ENCODE measurements around the gene IST1. TPM values are rescaled to one million over a fixed set of nuclear protein-coding genes. Genes with fewer than 3 reads are reported as not detected.
A peak's percentile ranks its signal among the peaks of the same experiment; 100 is the strongest.

IST1 gene
- total and polyA plus RNA-seq, 10 of the 15 experiments (the other 5 are each of a cell fraction or from before 2014, with no cell fraction given), result 97.3 to 293 (median 138) TPM

DNA sequence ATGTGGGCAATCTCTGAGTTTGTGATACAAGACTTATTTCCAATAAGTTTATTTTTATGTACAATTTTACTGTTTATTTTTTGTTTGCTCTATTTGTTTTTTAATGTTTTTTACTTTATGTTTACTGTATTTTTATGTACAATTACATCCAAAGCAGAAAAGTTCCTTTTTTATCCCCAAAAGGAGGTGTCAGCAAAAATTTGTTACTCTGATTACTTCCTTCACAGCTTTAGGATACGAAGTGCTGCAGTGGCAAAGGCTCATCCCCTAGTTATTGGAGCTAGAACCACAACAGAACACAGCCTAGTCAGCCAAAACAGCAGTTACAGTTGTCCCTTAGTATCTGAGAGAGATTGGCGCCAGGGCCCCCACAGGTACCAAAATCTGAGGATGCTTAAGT, 35.7 kb downstream of the IST1 start:
- Histone ChIP-seq H3K9ac (ENCODE audit: control insufficient read depth, insufficient read depth, low read length) (no peak overlapping the region), H3K4me2 (ENCODE audit: control insufficient read depth, insufficient read depth) (no peak overlapping the region), H3K4me3 (no peak overlapping the region), H3K79me2 (ENCODE audit: control insufficient read depth, insufficient read depth, low read length) (no peaks in the 10 kb centered on the region; the same call in 1 of the 2 replicates), H3K4me1 (ENCODE audit: control insufficient read depth, insufficient read depth, low read length) (no peaks in the 10 kb centered on the region), H3K27ac (ENCODE audit: control insufficient read depth, insufficient read depth) (no peak overlapping the region), H3K9me3 (replicated peaks; ENCODE audit: control insufficient read depth, insufficient read depth, low read length) (no peaks in the 10 kb centered on the region), H4K20me1 (ENCODE audit: control insufficient read depth, insufficient read depth) (no peaks in the 10 kb centered on the region; the same call in 1 of the 2 replicates), H3K36me3 (ENCODE audit: control insufficient read depth in 2 of 2, insufficient read depth in 2 of 2, low read length in 1 of 2) (peaks cover 11 to 42% of the 10 kb centered on the region in 2 experiments), H2AFZ (ENCODE audit: control insufficient read depth, low read depth, low read length) (no peak overlapping the region), H3K27me3 (replicated peaks in 1 of 2; ENCODE audit: control insufficient read depth in 2 of 2, insufficient read depth in 2 of 2, low read length in 1 of 2) (no peaks in the 10 kb centered on the region)
- no TSS peak for BruUV-seq (replicated peaks)
- intact Hi-C loops (cut with micrococcal nuclease; ENCODE audit: unreplicated experiment), result no loop called here
- FAIRE-seq, result no peak
- RAD21 ChIA-PET (ENCODE audit: unreplicated experiment), result interaction anchor here (0.6 kb wide), 1 partner anchor 31 kb away, joined by 3 read pairs; no protein-coding TSS in a partner anchor
- CTCF ChIA-PET, result interaction anchor here (0.8 to 2.7 kb wide), 2 partner anchors 19 to 31 kb away, joined by 4 to 19 read pairs; no protein-coding TSS in a partner anchor
- in situ Hi-C loops (cut with MboI), result no loop called here
- no peak for TF ChIP-seq STAT1 (conservative IDR thresholded peaks at IDR 0.05)
- no peak for TF ChIP-seq TARDBP (IDR thresholded peaks at IDR 0.05; ENCODE audit: borderline replicate concordance)
- TF ChIP-seq ZBED1 (IDR thresholded peaks at IDR 0.05; ENCODE audit: borderline replicate concordance), result no peak
- 50% methylated on average over 2 of the region's 2 CpGs for WGBS (ENCODE audit: insufficient coverage, insufficient replicate concordance, low lambda C conversion rate, missing lambda C conversion rate)
- no peak for DNase-seq (ENCODE audit: low read depth, low spot score)
- POLR2A ChIA-PET, result interaction anchor here (0.6 to 0.7 kb wide), 3 partner anchors 28 to 251 kb away, joined by 3 to 4 read pairs (median 4); no protein-coding TSS in a partner anchor
- no peak for ATAC-seq
- SMC1A ChIA-PET (ENCODE audit: uncharacterized antibody, unreplicated experiment), result interaction anchor here (1.1 kb wide), 1 partner anchor 30 kb away, joined by 3 read pairs; no protein-coding TSS in a partner anchor

DNA sequence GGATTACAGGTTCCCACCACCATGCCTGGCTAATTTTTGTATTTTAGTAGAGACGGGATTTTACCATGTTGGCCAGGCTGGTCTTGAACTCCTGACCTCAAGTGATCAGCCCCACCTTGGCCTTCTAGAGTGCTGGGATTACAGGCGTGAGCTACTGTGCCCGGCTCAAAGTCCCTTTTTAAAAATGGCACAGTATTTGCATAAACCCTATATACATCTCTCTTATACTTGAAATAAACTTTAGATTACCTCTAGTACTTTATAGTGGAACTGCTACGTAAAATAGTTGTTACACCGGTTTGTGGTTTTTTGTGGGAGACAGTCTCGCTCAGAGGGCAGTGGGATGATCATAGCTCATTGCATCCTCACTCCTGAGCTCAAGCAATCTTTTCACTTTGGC, 36.3 kb downstream of the IST1 start:
- no peak for TF ChIP-seq SIN3A (IDR thresholded peaks at IDR 0.05; ENCODE audit: low read depth, low read length)
- TF ChIP-seq IKZF1 (conservative IDR thresholded peaks at IDR 0.05), result no peak
- 0 out of 2 replicates have a peak, but pooled peaks have one; percentile 31 for TF ChIP-seq RUNX3 (IDR thresholded peaks at IDR 0.05; ENCODE audit: low read length)
- H3K79me2 ChIP-seq (ENCODE audit: control insufficient read depth, insufficient read depth, low read length), result no peaks in the 10 kb centered on the region; the same call in 1 of the 2 replicates
- BruUV-seq (replicated peaks), result no TSS peak
- H3K4me2 ChIP-seq (ENCODE audit: control insufficient read depth, insufficient read depth), result no peak overlapping the region
- H2AFZ ChIP-seq (ENCODE audit: control insufficient read depth, low read depth, low read length), result no peak overlapping the region
- in situ Hi-C loops (cut with MboI), result no loop called here
- ATAC-seq, result peak; percentile 15; the same call in 1 of the 3 replicates
- SMC1A ChIA-PET (ENCODE audit: uncharacterized antibody, unreplicated experiment), result interaction anchor here (1.1 kb wide), 1 partner anchor 30 kb away, joined by 3 read pairs; no protein-coding TSS in a partner anchor
- intact Hi-C loops (cut with micrococcal nuclease; ENCODE audit: unreplicated experiment), result no loop called here
- no peaks in the 10 kb centered on the region for H3K4me1 ChIP-seq (ENCODE audit: control insufficient read depth, insufficient read depth, low read length)
- H3K27me3 ChIP-seq (replicated peaks in 1 of 2; ENCODE audit: control insufficient read depth in 2 of 2, insufficient read depth in 2 of 2, low read length in 1 of 2), result no peaks in the 10 kb centered on the region
- no peaks in the 10 kb centered on the region for H3K9me3 ChIP-seq (replicated peaks; ENCODE audit: control insufficient read depth, insufficient read depth, low read length)
- WGBS (ENCODE audit: insufficient coverage, insufficient replicate concordance, low lambda C conversion rate, missing lambda C conversion rate), result 81% methylated on average over 6 of the region's 6 CpGs
- POLR2A ChIA-PET, result no interaction called here
- H3K9ac ChIP-seq (ENCODE audit: control insufficient read depth, insufficient read depth, low read length), result no peak overlapping the region
- no peak overlapping the region for H3K4me3 ChIP-seq
- RAD21 ChIA-PET (ENCODE audit: unreplicated experiment), result interaction anchor here (0.6 kb wide), 1 partner anchor 30 kb away, joined by 3 read pairs; no protein-coding TSS in a partner anchor
- CTCF ChIA-PET, result interaction anchor here (0.8 kb wide), 1 partner anchor 20 kb away, joined by 4 read pairs; no protein-coding TSS in a partner anchor
- DNase-seq (ENCODE audit: low read depth, low spot score), result no peak
- FAIRE-seq, result no peak
- no peak overlapping the region for H3K27ac ChIP-seq (ENCODE audit: control insufficient read depth, insufficient read depth)
- peaks cover 11 to 40% of the 10 kb centered on the region in 2 experiments for H3K36me3 ChIP-seq (ENCODE audit: control insufficient read depth in 2 of 2, insufficient read depth in 2 of 2, low read length in 1 of 2)
- no peaks in the 10 kb centered on the region; the same call in 1 of the 2 replicates for H4K20me1 ChIP-seq (ENCODE audit: control insufficient read depth, insufficient read depth)

Data from GM12878 (cell line).